ENCODE data around the gene MYMK.

Gene MYMK

GRCh38 chr9:133507246-133507965 lies 17.4 kb downstream of the MYMK start:
- TF ChIP-seq CTCF (IDR thresholded peaks at IDR 0.05; ENCODE audit: low read depth, low read length) = no peak
- no peak overlapping the region for H3K4me3 ChIP-seq (ENCODE audit: low read depth, low read length)

DNA sequence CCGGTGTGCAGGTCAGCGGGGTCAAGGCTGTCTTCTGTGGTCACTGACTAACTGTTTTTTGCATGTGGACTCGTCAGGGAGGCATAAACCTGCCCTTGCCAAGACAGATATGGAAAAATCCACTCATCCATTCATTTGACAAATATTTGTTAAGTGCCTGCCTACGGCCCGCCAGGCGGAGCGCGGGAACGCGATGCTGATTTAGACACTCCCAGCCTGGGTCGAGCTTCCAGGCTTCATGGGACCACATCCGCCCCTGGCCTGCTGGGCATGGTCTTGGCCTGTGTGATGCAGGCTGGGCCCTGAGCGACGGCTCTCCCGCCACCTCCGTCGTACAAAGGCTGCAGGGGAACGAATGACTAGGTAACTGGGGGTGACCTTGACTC lies 18.1 kb downstream of the MYMK start:
- no peak for TF ChIP-seq CTCF (IDR thresholded peaks at IDR 0.05; ENCODE audit: low read depth, low read length)
- H3K4me3 ChIP-seq (ENCODE audit: low read depth, low read length) = no peak overlapping the region

DNA sequence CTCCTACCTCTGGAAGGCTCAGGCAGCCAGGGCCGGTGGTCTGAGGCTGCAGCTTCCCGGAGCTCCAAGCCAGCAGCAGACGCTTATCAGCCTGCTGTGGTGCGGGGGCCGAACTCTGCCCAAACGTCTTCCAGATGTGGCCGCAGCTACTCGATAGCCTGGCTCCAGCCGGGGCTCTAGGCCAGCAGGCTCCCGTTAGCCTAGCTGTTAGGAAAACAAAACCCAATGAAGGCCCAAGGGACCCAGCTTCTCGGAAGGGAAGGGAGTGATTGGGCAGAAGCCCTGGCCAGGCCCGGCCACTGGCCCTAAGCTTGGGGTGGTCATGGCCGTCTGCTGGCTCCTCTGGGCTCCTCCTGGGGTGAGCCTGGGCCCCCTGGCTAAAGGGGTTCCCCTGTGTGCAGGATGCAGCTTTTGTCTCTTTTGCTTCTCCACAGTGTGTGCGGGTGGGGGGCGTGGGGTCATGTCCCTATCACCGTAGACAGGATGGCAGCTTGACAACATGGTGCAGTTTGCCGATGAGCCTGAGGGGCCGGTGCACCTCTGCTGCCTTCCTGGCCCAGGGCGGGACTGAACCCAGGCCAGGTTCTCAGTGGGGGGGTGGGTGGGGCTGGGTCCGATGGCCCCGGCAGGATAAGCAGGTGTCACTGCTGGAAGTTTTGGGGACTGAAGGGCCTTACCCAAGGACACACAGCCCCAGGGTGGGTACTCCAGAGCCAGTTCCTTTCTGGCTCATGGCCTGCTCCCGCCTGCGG lies 18.7 kb downstream of the MYMK start:
- no peak overlapping the region for H3K4me3 ChIP-seq (ENCODE audit: low read depth, low read length)
- no peak for TF ChIP-seq CTCF (IDR thresholded peaks at IDR 0.05; ENCODE audit: low read depth, low read length)

GRCh38 chr9:133505186-133505830 lies 19.5 kb downstream of the MYMK start:
- H3K4me3 ChIP-seq (ENCODE audit: low read depth, low read length) = no peak overlapping the region
- TF ChIP-seq CTCF (IDR thresholded peaks at IDR 0.05; ENCODE audit: low read depth, low read length) = no peak

DNA sequence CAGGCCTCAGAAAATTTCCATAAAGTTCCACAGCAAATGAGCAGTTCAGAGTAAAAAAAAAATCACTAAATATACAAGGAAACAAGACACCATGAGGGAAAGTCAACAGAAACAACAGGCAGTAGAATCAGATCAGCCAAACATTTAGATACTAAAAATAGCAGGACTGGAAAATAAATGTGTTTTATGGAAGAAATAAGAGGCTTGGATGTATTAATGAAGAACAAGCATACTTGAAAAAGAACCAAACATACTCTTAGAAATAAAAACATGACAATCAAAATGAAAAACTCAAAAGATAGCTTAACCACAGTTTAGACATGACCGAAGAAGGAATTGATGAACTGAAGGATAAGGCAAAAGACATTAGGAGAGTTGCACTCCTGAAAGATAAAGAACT lies 22.6 kb downstream of the MYMK start:
- no peak overlapping the region for H3K4me3 ChIP-seq (ENCODE audit: low read depth, low read length)
- TF ChIP-seq CTCF (IDR thresholded peaks at IDR 0.05; ENCODE audit: low read depth, low read length) = no peak

- no peak overlapping the region for H3K4me3 ChIP-seq (ENCODE audit: low read depth, low read length)
- TF ChIP-seq CTCF (IDR thresholded peaks at IDR 0.05; ENCODE audit: low read depth, low read length) = no peak
Observed at GRCh38 chr9:133499892-133500270, 24.9 kb downstream of the MYMK start.

Data from WI38 (cell line).